Activated naive CD8-positive, alpha-beta T cell treated with anti-CD3 and anti-CD28 coated beads for 36 hours (primary cell): Measurements from ENCODE around the gene RASIP1. TPM values are rescaled to one million over a fixed set of nuclear protein-coding genes. Genes with fewer than 3 reads are reported as not detected.
"Not testable (repeated sequence)": the region's sequence is repeated elsewhere in the genome, so short reads cannot be mapped to it uniquely, and the experiment has no call there.

ENCODE experiments used
- DNase-seq: peaks from one replicate; pipeline ENCODE4 v3.0.0; 2021
- H3K27ac Mint-ChIP-seq: one replicate; pipeline ENCODE4 v1.8.0; 2022; ENCODE audit warnings: mild to moderate bottlenecking, moderate library complexity, mixed read lengths
- H3K27me3 Mint-ChIP-seq: one replicate; pipeline ENCODE4 v1.8.0; 2022; ENCODE audit warnings: mild to moderate bottlenecking, mixed read lengths
- H3K36me3 Mint-ChIP-seq: one replicate; pipeline ENCODE4 v1.8.0; 2021; ENCODE audit warnings: mild to moderate bottlenecking, mixed read lengths
- H3K4me1 Mint-ChIP-seq: one replicate; pipeline ENCODE4 v1.8.0; 2021; ENCODE audit warnings: mixed read lengths
- H3K4me3 Mint-ChIP-seq: one replicate; pipeline ENCODE4 v1.8.0; 2022; ENCODE audit warnings: mild to moderate bottlenecking, moderate library complexity, mixed read lengths
- H3K9me3 Mint-ChIP-seq: one replicate; pipeline ENCODE4 v1.8.0; 2022; ENCODE audit warnings: mixed read lengths
- total RNA-seq, 2 experiments: library from RNA; stranded (reverse); gene quantifications; one replicate each; pipeline ENCODE4 v1.2.3, GENCODE V29; 2021

Gene RASIP1
- total RNA-seq, 2 experiments from 2014 or later = 0.40 to 0.49 TPM

DNA sequence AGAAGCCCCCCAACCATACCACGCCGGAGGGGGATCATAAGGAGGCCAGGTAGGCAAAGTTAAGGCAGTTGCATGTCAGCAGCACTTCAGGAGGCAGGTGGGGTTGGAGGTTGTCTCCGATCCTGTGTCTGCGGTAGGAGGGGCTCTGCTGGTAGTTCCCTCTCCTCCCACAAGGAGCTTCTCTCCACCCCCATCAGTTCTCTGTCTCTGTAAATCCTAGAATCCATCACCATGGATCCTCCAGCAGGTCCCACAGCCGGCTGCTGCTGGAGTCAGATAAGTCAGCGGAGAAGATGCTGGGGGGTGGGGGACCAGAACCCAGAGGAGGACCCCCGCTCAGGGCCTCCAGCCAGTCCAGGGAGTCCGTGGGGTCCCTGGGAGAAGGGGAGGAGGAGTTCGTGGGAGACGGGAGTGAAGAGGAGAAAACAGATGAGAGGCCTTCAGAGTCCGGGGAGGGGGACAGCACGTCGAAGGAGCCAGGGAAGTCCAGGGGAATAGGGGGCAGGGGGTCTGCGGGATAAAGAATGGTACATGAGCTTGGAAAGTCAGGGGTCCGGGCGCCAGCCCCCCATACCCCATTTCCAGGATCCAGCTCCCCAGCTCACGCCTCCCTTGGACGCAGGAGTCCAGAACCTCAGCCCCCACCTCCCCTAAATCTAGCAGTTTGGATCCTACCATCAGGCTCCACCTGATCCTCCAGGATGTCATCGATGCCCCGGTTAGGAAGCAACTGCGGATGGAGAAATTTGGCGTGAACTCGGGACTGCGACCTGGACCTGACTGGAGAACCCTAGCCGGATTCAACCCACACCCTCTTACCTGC lies 27.2 kb downstream of the RASIP1 start:
- Mint-ChIP-seq H3K4me3 (peak overlapping the region; percentile 86), H3K4me1 (peaks cover 13% of the 10 kb centered on the region), H3K9me3 (peaks cover 6% of the 10 kb centered on the region), H3K27me3 (no peaks in the 10 kb centered on the region), H3K36me3 (peaks cover 11% of the 10 kb centered on the region), H3K27ac (no peak overlapping the region)
- no peak for DNase-seq

DNA sequence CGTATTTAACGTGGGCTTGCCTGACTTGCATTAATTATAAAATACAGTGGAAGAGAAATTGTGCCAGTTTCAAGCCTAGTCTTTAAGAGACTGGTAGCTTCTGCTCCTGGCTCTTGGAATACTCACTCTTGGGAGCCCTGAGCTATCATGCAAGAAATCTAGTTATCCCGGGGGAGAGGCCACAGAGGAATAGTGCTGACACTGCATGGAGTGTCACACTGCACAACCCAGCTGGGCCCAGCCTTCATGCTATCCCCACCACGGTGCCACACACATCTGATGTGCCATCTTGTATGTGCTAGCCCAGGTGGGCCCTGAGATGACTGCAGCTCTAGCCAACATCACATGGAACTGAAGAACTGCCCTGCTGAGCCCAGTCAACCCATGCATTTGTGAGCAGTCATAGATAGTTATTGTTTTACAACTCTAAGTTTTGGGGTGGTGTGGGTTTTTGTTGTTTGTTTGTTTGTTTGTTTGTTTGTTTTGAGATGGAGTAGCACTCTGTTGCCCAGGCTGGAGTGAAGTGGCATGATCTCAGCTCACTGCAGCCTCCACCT lies 29.2 kb downstream of the RASIP1 start:
- Mint-ChIP-seq H3K36me3 (peaks cover 14% of the 10 kb centered on the region), H3K4me1 (peaks cover 13% of the 10 kb centered on the region), H3K4me3 (no peak overlapping the region), H3K9me3 (peaks cover 6% of the 10 kb centered on the region), H3K27ac (no peak overlapping the region), H3K27me3 (no peaks in the 10 kb centered on the region)
- DNase-seq = no peak

DNA sequence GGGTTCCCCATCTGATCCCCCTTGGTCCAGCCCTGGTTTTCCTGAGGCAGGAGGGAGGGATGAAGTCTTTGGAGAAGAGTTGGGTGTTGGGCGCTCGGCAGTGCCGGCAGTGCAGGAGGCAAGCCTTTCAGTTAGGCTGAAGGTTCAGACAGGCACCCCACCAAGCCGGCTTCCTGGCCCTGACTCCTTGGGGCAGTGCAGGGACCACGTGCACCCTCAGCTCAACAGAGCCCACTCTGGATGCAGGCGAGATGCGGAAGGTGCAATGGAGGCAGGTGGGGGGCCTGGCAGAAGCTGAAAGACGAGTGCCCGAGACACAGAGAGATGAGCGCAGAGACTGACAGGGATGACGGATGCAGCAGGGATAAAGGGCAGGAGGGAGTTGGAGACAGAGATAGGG lies 31.9 kb downstream of the RASIP1 start:
- peaks cover 14% of the 10 kb centered on the region for H3K36me3 Mint-ChIP-seq
- peaks cover 6% of the 10 kb centered on the region for H3K4me1 Mint-ChIP-seq
- H3K27ac Mint-ChIP-seq = no peak overlapping the region
- no peak overlapping the region for H3K4me3 Mint-ChIP-seq
- peaks cover 6% of the 10 kb centered on the region for H3K9me3 Mint-ChIP-seq
- H3K27me3 Mint-ChIP-seq = no peaks in the 10 kb centered on the region
- DNase-seq = no peak

DNA sequence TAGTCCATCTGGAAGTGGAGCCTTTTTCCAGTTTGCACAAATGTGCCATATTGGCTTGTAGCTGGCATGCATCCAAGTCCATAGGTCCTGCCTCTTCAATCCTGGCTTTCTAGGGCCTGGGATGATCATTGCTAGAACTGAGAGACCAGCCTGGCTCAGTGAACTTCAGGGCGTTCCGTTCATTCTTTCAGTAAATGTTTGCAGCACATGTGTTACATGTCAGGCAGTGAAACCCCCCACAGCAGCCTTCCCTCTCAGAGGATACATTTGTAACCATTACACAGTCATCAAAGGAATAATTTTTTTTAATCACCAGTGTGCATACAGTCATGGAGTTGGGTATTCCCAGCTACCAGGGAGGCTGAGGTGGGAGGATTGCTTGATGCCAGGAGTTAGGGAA lies 35.0 kb downstream of the RASIP1 start:
- Mint-ChIP-seq H3K27ac (no peak overlapping the region), H3K4me3 (no peak overlapping the region), H3K4me1 (no peaks in the 10 kb centered on the region), H3K36me3 (peaks cover 3% of the 10 kb centered on the region), H3K27me3 (no peaks in the 10 kb centered on the region), H3K9me3 (no peaks in the 10 kb centered on the region)
- DNase-seq = no peak

DNA sequence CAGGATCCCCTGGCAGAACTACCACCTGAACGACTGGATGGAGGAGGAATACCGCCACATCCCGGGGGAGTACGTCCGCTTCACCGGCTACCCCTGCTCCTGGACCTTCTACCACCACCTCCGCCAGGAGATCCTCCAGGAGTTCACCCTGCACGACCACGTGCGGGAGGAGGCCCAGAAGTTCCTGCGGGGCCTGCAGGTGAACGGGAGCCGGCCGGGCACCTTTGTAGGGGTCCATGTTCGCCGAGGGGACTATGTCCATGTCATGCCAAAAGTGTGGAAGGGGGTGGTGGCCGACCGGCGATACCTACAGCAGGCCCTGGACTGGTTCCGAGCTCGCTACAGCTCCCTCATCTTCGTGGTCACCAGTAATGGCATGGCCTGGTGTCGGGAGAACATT lies 37.1 kb downstream of the RASIP1 start:
- peaks cover 6% of the 10 kb centered on the region for H3K27me3 Mint-ChIP-seq
- H3K4me1 Mint-ChIP-seq = no peaks in the 10 kb centered on the region
- H3K27ac Mint-ChIP-seq = no peak overlapping the region
- peaks cover 3% of the 10 kb centered on the region for H3K36me3 Mint-ChIP-seq
- no peak for DNase-seq
- H3K9me3 Mint-ChIP-seq = no peaks in the 10 kb centered on the region
- H3K4me3 Mint-ChIP-seq = no peak overlapping the region

DNA sequence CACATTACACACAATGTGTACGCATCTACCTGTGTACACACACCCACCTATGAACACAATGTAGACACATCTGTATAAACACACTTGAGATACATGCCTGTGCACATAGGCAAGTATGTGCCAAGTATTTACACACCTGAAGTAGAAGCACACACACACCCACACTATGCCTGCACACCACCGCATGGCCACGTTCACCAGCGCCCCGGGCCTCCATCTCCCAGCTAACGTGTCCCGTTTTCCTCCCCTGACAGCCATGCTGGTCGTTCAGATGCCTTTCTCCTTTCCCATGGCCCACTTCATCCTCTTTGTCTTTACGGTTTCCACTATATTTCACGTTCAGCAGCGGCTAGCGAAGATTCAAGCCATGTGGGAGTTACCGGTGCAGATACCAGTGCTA lies 37.7 kb downstream of the RASIP1 start:
- Mint-ChIP-seq H3K36me3 (peaks cover 3% of the 10 kb centered on the region), H3K27ac (no peak overlapping the region), H3K9me3 (no peaks in the 10 kb centered on the region), H3K27me3 (peaks cover 9% of the 10 kb centered on the region), H3K4me3 (no peak overlapping the region), H3K4me1 (no peaks in the 10 kb centered on the region)
- DNase-seq = no peak

DNA sequence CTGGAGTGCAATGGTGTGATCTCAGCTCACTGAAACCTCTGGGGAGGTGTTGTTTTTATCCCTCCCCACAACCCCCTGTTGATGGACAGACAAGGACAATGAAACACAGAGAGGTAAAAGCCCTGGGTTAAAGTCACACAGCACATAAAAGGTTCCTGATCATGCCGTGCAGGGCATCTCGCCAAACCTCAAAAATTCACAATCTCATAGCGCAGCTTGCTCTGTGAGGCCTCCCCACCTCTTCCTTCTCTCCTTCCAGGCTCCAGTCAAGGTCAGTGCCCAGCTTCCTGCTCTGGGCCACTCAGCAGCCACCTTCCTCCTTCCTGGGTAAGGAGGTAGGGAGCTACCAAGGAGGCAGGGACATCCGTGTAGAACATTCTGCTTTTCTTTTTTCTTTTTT lies 42.4 kb downstream of the RASIP1 start:
- no peaks in the 10 kb centered on the region for H3K9me3 Mint-ChIP-seq
- H3K36me3 Mint-ChIP-seq = no peaks in the 10 kb centered on the region
- DNase-seq = no peak
- peaks cover 27% of the 10 kb centered on the region for H3K27me3 Mint-ChIP-seq
- no peak overlapping the region for H3K4me3 Mint-ChIP-seq
- H3K27ac Mint-ChIP-seq = no peak overlapping the region
- H3K4me1 Mint-ChIP-seq = peaks cover 7% of the 10 kb centered on the region

DNA sequence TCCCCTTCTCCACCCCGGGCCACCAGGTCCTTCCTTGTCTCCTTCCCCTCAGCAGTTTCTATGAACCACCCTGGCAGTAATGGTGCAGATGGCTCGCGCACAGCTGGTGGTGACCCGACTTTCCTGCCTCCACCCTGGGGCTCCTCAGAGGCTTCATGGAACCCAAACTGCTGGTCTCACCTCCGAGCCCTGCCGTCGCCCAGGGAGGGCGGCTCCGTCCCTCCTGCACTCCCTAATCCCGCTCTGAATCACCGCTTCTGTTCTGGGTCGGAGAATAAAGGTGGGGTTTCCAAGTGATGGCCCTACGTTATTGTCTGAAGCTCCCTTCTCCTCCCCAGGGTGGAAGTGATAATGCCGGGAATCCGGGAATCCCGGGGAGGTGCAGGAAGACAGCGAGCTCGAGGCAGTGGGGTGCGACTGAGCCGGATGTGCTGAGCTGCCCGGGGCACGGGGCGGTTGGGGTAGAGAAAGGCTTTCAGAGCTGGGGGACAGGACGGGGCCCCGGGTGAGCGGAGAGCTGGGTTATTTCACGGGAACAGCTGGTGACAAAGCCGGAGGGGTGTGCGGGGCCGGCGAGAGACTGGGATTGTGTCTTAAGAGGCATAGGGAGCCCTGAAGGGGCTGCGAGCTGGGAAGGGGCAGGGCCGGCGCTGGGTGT lies 43.9 kb downstream of the RASIP1 start:
- H3K9me3 Mint-ChIP-seq = no peaks in the 10 kb centered on the region
- H3K4me1 Mint-ChIP-seq = peaks cover 7% of the 10 kb centered on the region
- peaks cover 27% of the 10 kb centered on the region for H3K27me3 Mint-ChIP-seq
- no peak overlapping the region for H3K27ac Mint-ChIP-seq
- no peak for DNase-seq
- H3K36me3 Mint-ChIP-seq = no peaks in the 10 kb centered on the region
- H3K4me3 Mint-ChIP-seq = peak overlapping the region; percentile 52

DNA sequence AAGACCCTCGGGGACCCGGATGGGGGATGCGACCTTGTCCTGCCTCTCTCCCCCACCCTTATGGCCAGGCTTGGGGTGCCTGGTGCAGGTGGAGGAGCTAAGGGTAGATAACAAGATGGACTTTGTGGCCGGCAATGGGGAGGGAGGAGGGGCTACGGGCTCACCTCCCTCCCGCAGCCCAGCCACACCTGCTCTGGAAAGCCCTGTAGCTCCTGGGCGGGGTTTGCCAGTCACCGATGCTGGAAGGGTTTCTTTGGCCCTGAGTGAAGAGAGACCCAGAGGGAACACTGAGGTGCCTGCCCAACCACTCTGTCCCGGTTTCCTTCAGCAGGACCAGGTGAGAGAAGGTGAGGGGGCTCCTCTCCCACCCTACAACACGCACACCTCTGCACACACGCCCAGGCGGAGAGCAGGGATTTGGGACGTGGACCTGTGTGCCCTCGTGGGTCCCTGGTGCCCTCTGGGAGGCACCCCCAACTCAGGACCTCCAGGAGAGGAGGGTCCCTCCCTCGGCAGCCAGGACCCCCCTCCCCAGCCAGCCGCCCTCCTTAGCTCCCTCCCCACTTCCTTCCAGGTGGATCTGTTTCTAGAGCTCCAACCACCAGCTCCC lies 44.6 kb downstream of the RASIP1 start, which contains the start of gene FUT2:
Gene FUT2, plus strand, starts transcription at position 229 of the 610 bp plus-strand sequence. CDS start 6,986 bp downstream, outside the sequence.
- H3K27me3 Mint-ChIP-seq = peaks cover 27% of the 10 kb centered on the region
- peaks cover 7% of the 10 kb centered on the region for H3K4me1 Mint-ChIP-seq
- DNase-seq = no peak
- H3K27ac Mint-ChIP-seq = no peak within 1 kb of the TSS
- H3K36me3 Mint-ChIP-seq = no peaks in the 10 kb centered on the region
- peak within 1 kb of the TSS; percentile 52 for H3K4me3 Mint-ChIP-seq
- no peaks in the 10 kb centered on the region for H3K9me3 Mint-ChIP-seq

DNA sequence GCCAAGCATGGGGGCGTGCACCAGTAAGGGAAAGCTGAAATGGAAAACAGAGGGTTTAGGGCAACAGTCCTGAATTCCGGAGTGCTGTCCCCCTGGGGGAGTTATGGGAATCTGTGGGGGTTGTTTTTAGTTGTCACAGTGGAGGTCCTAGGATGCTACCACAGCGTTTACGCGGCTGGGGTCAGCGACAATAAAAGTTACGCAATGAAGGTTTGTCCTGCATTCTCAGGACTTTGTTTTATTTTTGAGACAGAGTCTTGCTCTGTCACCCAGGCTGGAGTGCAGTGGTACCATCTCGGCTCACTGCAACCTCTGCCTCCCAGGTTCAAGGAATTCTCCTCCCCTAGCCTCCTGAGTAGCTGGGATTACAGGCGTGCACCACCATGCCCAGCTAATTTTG lies 46.8 kb downstream of the RASIP1 start:
- H3K27me3 Mint-ChIP-seq = peaks cover 24% of the 10 kb centered on the region
- not testable (repeated sequence) for H3K27ac Mint-ChIP-seq, H3K4me1 Mint-ChIP-seq, H3K9me3 Mint-ChIP-seq, H3K4me3 Mint-ChIP-seq, DNase-seq, H3K36me3 Mint-ChIP-seq

DNA sequence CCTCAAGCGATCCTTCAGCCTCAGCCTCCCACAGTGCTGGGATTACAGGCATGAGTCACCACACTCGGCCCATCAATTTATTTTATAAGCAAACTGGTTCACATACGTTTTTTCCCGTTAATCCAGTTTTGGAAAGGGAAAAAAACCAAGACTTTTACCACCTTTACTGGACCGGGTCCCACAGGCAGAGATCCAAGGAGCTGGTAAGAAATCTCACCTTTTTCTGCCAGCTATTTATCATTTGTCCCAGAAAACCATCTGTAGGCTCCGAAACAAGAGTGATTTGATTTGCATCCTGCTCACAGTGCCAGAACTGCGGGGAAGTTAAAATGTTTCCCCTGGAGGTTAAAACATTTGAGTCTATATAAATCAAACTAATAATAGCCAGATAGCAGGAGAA lies 51.0 kb downstream of the RASIP1 start:
- Mint-ChIP-seq H3K4me3 (no peak overlapping the region), H3K27ac (no peak overlapping the region), H3K4me1 (no peaks in the 10 kb centered on the region), H3K36me3 (no peaks in the 10 kb centered on the region), H3K9me3 (no peaks in the 10 kb centered on the region), H3K27me3 (no peaks in the 10 kb centered on the region)
- no peak for DNase-seq

DNA sequence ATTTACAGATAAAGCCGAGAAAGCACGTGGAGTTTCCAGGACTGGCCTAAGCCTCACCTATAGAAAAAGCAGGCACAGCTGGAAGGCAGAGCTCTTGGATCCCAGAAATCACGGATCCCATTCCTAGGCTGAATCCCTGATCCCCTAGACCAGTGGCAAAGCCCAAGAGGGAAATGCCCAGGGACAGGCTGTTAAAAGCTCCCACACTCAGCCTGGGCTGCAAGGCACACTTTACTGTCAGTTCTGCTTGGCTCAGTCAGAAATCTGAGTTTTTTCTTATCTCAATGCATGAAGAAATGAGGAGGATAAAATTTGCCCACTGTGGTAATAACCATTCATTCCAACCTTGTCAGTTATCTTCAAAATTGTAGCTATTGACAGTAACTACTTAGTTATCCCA lies 52.6 kb downstream of the RASIP1 start:
- Mint-ChIP-seq H3K4me3 (no peak overlapping the region), H3K36me3 (no peaks in the 10 kb centered on the region), H3K27me3 (no peaks in the 10 kb centered on the region), H3K4me1 (peaks cover 1% of the 10 kb centered on the region), H3K27ac (no peak overlapping the region), H3K9me3 (no peaks in the 10 kb centered on the region)
- no peak for DNase-seq

DNA sequence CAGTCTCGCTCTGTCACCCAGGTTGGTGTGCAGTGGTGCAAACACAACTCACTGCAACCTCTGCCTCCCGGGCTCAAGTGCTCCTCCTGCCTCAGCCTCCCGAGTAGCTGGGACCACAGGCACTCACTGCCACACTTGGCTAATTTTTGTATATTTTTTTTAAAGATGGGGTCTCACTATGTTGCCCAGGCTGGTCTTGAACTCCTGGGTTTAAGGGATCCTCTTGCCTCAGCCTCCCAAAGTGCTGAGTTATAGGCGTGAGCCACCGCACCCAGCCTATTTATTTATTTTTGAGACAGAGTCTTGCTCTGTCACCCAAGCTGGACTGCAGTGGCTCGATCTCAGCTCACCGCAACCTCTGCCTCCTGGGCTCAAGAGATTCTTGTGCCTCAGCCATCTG lies 53.8 kb downstream of the RASIP1 start:
- H3K4me1 Mint-ChIP-seq, H3K36me3 Mint-ChIP-seq, H3K27ac Mint-ChIP-seq, H3K4me3 Mint-ChIP-seq, DNase-seq, H3K27me3 Mint-ChIP-seq, H3K9me3 Mint-ChIP-seq: not testable (repeated sequence)

DNA sequence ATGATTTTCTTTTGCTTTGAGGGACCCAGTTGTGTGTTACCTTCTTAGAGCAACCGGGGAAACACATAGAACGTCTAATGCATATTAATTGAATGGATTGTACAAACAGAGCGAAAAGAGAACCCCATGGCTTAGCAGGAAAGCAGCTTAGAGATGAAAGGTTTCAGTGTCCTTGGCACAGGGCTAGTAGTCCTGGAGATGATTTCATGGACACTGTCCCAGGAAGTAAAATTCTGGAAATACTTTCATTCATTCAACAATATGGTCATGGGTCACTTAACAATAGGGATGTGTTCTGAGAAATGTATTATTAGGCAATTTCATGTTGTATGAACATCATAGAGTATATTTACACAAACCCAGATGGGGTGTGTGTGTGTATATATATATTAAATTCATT lies 54.3 kb downstream of the RASIP1 start:
- Mint-ChIP-seq H3K27ac (no peak overlapping the region), H3K9me3 (no peaks in the 10 kb centered on the region), H3K4me1 (peaks cover 1% of the 10 kb centered on the region), H3K36me3 (no peaks in the 10 kb centered on the region), H3K27me3 (no peaks in the 10 kb centered on the region), H3K4me3 (no peak overlapping the region)
- DNase-seq = no peak

DNA sequence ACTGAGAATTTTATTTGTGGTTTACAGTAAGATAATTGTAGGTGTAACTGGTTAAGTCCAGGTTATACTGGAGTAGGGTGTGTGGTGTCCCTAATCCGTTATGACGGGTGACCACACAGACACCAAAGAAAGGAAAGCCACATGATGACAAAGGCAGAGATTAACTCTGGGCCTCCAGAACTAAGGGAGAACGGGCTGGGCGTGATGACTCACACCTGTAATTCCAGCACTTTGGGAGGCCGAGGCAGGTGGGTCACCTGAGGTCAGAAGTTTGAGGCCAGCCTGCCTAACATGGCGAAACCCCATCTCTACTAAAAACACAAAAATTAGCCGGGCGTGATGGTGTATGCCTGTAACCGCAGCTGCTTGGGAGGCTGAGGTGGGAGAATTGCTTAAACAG lies 54.8 kb downstream of the RASIP1 start:
- no peaks in the 10 kb centered on the region for H3K36me3 Mint-ChIP-seq
- no peak overlapping the region for H3K4me3 Mint-ChIP-seq
- no peak for DNase-seq
- peaks cover 1% of the 10 kb centered on the region for H3K4me1 Mint-ChIP-seq
- no peak overlapping the region for H3K27ac Mint-ChIP-seq
- no peaks in the 10 kb centered on the region for H3K27me3 Mint-ChIP-seq
- no peaks in the 10 kb centered on the region for H3K9me3 Mint-ChIP-seq
